Measurements from ENCODE around the gene PLCD3. TPM values are rescaled to one million over a fixed set of nuclear protein-coding genes. Genes with fewer than 3 reads are reported as not detected.

Gene PLCD3
- total and polyA plus RNA-seq, 9 of the 15 experiments (the other 6 are each of a cell fraction or from before 2014, with no cell fraction given), result 0.20 to 22.6 (median 7.5) TPM

DNA sequence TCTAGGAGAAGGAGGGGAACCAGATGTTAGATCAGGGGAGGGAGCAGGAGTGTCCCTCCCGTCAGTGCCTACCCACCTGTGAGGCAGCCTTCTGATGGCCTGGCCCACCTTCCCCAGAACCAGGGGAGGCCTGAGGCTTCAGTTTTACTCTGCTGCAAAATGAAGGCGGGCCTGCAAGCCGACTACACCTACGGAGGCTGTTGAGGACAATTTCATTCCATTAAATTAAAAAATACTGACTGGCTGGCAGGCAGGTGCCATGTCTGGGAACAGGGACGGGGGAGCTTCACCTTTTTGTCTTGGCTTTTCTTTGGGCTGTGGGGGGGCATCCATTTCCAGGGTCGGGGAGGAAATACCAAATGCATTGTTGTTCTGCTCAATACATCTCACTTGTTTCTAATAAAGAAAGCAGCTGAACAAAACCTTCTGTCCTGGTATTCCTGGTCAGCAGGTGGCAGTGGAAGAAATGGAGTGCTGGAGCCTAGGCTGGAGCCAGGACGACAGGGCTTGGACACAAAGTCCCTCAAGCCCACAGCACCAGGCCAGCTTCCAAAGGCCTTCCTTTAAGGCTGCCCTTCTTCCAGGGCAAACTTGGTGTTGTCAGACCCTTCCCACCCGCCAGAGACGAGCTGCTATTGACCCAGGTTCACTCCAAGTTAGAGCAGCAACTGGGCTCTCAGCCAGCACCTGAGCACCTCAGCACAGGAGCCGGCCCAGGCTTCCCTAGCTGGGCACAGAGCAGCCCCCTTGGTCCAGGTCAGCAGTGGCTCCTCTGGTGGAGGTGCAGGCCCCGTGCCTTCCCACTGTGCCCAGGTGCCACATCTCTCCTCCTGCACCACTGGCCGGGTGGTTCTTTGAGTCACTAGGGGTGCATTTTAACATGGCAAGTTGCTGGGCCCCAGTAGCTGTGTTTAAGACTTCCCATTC is 23.5 kb downstream of the PLCD3 start:
- H4K20me1 ChIP-seq (replicated peaks; ENCODE audit: control insufficient read depth, insufficient read depth, low read length), result peaks cover 16% of the 10 kb centered on the region
- CTCF ChIA-PET (ENCODE audit: low intra/inter-chr PET ratio), result no interaction called here
- TF ChIP-seq PRDM10 (IDR thresholded peaks at IDR 0.05; ENCODE audit: partially characterized antibody) (peak; percentile 84), NFIC (IDR thresholded peaks at IDR 0.05) (peak; percentile 17), ZFPM2 (CRISPR knock-in tag; IDR thresholded peaks at IDR 0.05) (no peak), POLR2G (IDR thresholded peaks at IDR 0.05; ENCODE audit: low read depth, low read length) (peak; percentile 68), RAD21 (CRISPR knock-in tag; conservative IDR thresholded peaks at IDR 0.05 in 1 of 2, IDR thresholded peaks at IDR 0.05 in 1 of 2) (peak in 1 of 2 experiments; percentile 39; a peak in 2 of 4 replicates), PCBP2 (IDR thresholded peaks at IDR 0.05; ENCODE audit: low read depth, low read length, poor library complexity, severe bottlenecking) (no peak)
- TF ChIP-seq, protein P1, sequence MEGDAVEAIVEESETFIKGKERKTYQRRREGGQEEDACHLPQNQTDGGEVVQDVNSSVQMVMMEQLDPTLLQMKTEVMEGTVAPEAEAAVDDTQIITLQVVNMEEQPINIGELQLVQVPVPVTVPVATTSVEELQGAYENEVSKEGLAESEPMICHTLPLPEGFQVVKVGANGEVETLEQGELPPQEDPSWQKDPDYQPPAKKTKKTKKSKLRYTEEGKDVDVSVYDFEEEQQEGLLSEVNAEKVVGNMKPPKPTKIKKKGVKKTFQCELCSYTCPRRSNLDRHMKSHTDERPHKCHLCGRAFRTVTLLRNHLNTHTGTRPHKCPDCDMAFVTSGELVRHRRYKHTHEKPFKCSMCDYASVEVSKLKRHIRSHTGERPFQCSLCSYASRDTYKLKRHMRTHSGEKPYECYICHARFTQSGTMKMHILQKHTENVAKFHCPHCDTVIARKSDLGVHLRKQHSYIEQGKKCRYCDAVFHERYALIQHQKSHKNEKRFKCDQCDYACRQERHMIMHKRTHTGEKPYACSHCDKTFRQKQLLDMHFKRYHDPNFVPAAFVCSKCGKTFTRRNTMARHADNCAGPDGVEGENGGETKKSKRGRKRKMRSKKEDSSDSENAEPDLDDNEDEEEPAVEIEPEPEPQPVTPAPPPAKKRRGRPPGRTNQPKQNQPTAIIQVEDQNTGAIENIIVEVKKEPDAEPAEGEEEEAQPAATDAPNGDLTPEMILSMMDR (IDR thresholded peaks at IDR 0.05 in 2 of 3, conservative IDR thresholded peaks at IDR 0.05 in 1 of 3; ENCODE audit: insufficient read depth in 2 of 3, low read depth in 1 of 3, low read length in 3 of 3), result peak in 1 of 3 experiments; percentile 20; a peak in 1 of 6 replicates
- ATAC-seq, result peak; percentile 27; the same call in 2 of the 3 replicates
- no peak overlapping the region for H3K4me3 ChIP-seq
- peaks cover 52% of the 10 kb centered on the region for H3K36me3 ChIP-seq (ENCODE audit: control insufficient read depth, insufficient read depth, low read length)
- H3K27ac ChIP-seq (ENCODE audit: extremely low read depth, low read depth, low read length), result no peak overlapping the region
- no peaks in the 10 kb centered on the region for H3K9me3 ChIP-seq (replicated peaks; ENCODE audit: control insufficient read depth, insufficient read depth, low read depth, low read length)
- H3K4me1 ChIP-seq (replicated peaks in 1 of 2; ENCODE audit: control insufficient read depth in 2 of 2, insufficient read depth in 2 of 2, low read length in 2 of 2), result peaks cover 0 to 7% of the 10 kb centered on the region in 2 experiments; a peak in 1 of 5 replicates
- intact Hi-C loops (cut with micrococcal nuclease), result no loop called here
- 79% methylated on average over 12 of the region's 12 CpGs for WGBS (ENCODE audit: insufficient coverage, low coverage, missing lambda C conversion rate)
- 0 out of 4 replicates have a peak overlapping the region, but pooled peaks of 1 of the 2 experiments have one; percentile 47 for H3K9ac ChIP-seq (ENCODE audit: insufficient read depth in 1 of 2, low read depth in 2 of 2, low read length in 2 of 2)
- H3K27me3 ChIP-seq (ENCODE audit: control insufficient read depth in 2 of 2, insufficient read depth in 2 of 2, low read length in 2 of 2), result no peaks in the 10 kb centered on the region
- TSS peak; percentile 30 for BruUV-seq (replicated peaks)
- no peak overlapping the region for H2AFZ ChIP-seq (ENCODE audit: low read depth, low read length)
- H3K4me2 ChIP-seq (ENCODE audit: insufficient read depth, low read length), result no peak overlapping the region
- no peaks in the 10 kb centered on the region for H3K79me2 ChIP-seq (ENCODE audit: control insufficient read depth, insufficient read depth, low read length)
- in situ Hi-C loops (cut with MboI), result loop anchor here (5.0 kb wide), 1 partner anchor 187 kb away; no protein-coding TSS in a partner anchor
- no peaks in the 10 kb centered on the region for H3K9me1 ChIP-seq (ENCODE audit: control insufficient read depth, insufficient read depth, low read length)
- no peak for FAIRE-seq
- no peak for DNase-seq (ENCODE audit: extremely low read depth in 1 of 4, low spot score in 3 of 4)
- POLR2A ChIA-PET, result interaction anchor here (0.6 to 3.3 kb wide), 5 partner anchors 10 to 247 kb away, joined by 3 to 17 read pairs (median 3); partner anchors contain the start of gene HEXIM1

All from K562 (cell line).